Measurements from ENCODE around the gene GPR176.

DNA sequence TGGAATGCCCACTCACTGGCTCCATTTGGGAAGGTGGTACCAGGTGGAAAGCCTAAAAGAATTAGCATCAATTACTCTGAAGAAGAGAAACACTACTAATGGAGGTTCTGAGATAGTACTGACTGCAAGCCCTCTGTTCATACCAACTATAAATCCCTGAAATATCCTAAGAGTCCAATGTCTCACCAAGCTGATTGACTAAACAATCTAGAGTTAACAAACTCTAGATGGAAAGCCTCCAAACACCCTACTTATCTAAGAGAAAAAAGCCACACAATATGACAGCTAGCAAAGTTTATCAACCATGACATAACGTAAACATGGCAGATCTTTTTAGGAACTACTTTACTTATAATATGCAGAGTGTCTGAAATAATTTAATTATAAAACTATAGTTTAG lies 59.2 kb downstream of the GPR176 start:
- TF ChIP-seq, protein P1, sequence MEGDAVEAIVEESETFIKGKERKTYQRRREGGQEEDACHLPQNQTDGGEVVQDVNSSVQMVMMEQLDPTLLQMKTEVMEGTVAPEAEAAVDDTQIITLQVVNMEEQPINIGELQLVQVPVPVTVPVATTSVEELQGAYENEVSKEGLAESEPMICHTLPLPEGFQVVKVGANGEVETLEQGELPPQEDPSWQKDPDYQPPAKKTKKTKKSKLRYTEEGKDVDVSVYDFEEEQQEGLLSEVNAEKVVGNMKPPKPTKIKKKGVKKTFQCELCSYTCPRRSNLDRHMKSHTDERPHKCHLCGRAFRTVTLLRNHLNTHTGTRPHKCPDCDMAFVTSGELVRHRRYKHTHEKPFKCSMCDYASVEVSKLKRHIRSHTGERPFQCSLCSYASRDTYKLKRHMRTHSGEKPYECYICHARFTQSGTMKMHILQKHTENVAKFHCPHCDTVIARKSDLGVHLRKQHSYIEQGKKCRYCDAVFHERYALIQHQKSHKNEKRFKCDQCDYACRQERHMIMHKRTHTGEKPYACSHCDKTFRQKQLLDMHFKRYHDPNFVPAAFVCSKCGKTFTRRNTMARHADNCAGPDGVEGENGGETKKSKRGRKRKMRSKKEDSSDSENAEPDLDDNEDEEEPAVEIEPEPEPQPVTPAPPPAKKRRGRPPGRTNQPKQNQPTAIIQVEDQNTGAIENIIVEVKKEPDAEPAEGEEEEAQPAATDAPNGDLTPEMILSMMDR (IDR thresholded peaks at IDR 0.05), result no peak
- TF ChIP-seq POLR2AphosphoS5 (IDR thresholded peaks at IDR 0.05), result no peak
- no peak for TF ChIP-seq EP300 (IDR thresholded peaks at IDR 0.05)
- no peak for TF ChIP-seq POLR2A (IDR thresholded peaks at IDR 0.05)

Measured in sigmoid colon (tissue), 4 donors.